A673 (cell line): ENCODE results near the gene RERE. TPM values are rescaled to one million over a fixed set of nuclear protein-coding genes. Genes with fewer than 3 reads are reported as not detected.

Experiments used
- BruUV-seq: library from RNA; stranded (reverse); fragments of 400-500 nt; replicated peaks from 2 replicates; lab custom pipeline; 2021; lab: Mats Ljungman, UMichigan
- CTCF ChIA-PET: fragments of 300-600 bp; sonication (Branson Sonifier 250); formaldehyde crosslinking; loops from one replicate; lab custom pipeline; 2022; ENCODE audit warnings: antibody characterized with exemption; lab: Charles Lee
- POLR2A ChIA-PET: fragments of 300-600 bp; sonication (Branson Sonifier 250); formaldehyde crosslinking; loops from one replicate; lab custom pipeline; 2022; ENCODE audit warnings: antibody characterized with exemption; ENCODE audit not compliant: low non-redundant PET; lab: Charles Lee
- DNase-seq: peaks from one replicate; pipeline ENCODE4 v3.0.0-alpha.2; 2015; ENCODE audit warnings: low spot score
- H3K27ac ChIP-seq: fragments of 200-600 bp; sonication (generic); 2 replicates; pipeline ENCODE4 v1.5.1; 2016; ENCODE audit warnings: mixed run types, low read depth, mild to moderate bottlenecking, mixed read lengths, antibody characterized with exemption, low read length; ENCODE audit not compliant: poor library complexity, severe bottlenecking
- H3K27me3 ChIP-seq: fragments of 200-600 bp; sonication (generic); replicated peaks from 2 replicates; pipeline ENCODE4 v1.6.1; 2017; ENCODE audit warnings: mixed run types, low read depth, mild to moderate bottlenecking, mixed read lengths, antibody characterized with exemption, low read length; ENCODE audit not compliant: insufficient read depth, poor library complexity
- H3K36me3 ChIP-seq: fragments of 200-600 bp; sonication (generic); 2 replicates; pipeline ENCODE4 v1.6.1; 2016; ENCODE audit warnings: mixed run types, mild to moderate bottlenecking, mixed read lengths, antibody characterized with exemption, low read length; ENCODE audit not compliant: insufficient read depth, poor library complexity, severe bottlenecking
- H3K4me1 ChIP-seq: fragments of 200-600 bp; sonication (generic); 2 replicates; pipeline ENCODE4 v1.6.1; 2017; ENCODE audit warnings: mixed run types, mild to moderate bottlenecking, mixed read lengths, antibody characterized with exemption, low read length; ENCODE audit not compliant: insufficient read depth, poor library complexity, severe bottlenecking
- H3K4me3 ChIP-seq: fragments of 200-600 bp; sonication (generic); 2 replicates; pipeline ENCODE4 v1.5.1; 2016; ENCODE audit warnings: low read depth, mixed run types, mild to moderate bottlenecking, mixed read lengths, low read length; ENCODE audit not compliant: poor library complexity, severe bottlenecking
- H3K9me3 ChIP-seq: fragments of 200-600 bp; sonication (generic); 2 replicates; pipeline ENCODE4 v1.6.1; 2016; ENCODE audit warnings: mixed run types, low read depth, mild to moderate bottlenecking, mixed read lengths, antibody characterized with exemption, low read length; ENCODE audit not compliant: poor library complexity, severe bottlenecking
- CTCF ChIP-seq: fragments of 300-800, 200-600 bp; sonication (generic); conservative IDR thresholded peaks from 2 replicates; pipeline ENCODE4 v1.5.1; 2017; ENCODE audit warnings: low read depth, mild to moderate bottlenecking, antibody characterized with exemption, low read length, moderate library complexity, mixed read lengths
- EZH2 ChIP-seq: fragments of 200-600 bp; sonication (generic); IDR thresholded peaks from 2 replicates; pipeline ENCODE4 v1.6.1; 2017; ENCODE audit warnings: borderline replicate concordance, low read depth, mild to moderate bottlenecking, mixed read lengths, antibody characterized with exemption, low read length; ENCODE audit not compliant: poor library complexity, severe bottlenecking
- intact Hi-C: fragments of 100-400 bp; cut with micrococcal nuclease; formaldehyde crosslinking; loops from one replicate; pipeline ENCODE4 v1.10.0; 2022; ENCODE audit not compliant: unreplicated experiment
- total RNA-seq: library from RNA; stranded (reverse); gene quantifications from 2 replicates; pipeline ENCODE4 v1.2.3, GENCODE V29; 2021

RERE gene
- total RNA-seq, 1 experiment from 2014 or later = 188 TPM

GRCh38 chr1:8404460-8405370, 412.7 kb downstream of the RERE start:
- H3K4me1 ChIP-seq = peaks cover 52% of the 10 kb centered on the region
- ChIA-PET CTCF (no interaction called here), POLR2A (interaction anchor here (0.6 kb wide), 1 partner anchor 450 kb away, joined by 3 read pairs; no protein-coding TSS in a partner anchor)
- BruUV-seq = no TSS peak
- H3K36me3 ChIP-seq = peaks cover 21% of the 10 kb centered on the region
- no peaks in the 10 kb centered on the region for H3K27me3 ChIP-seq
- H3K9me3 ChIP-seq = no peaks in the 10 kb centered on the region
- H3K27ac ChIP-seq = peak overlapping the region; percentile 64
- TF ChIP-seq CTCF (no peak), EZH2 (no peak)
- intact Hi-C loops = no loop called here
- H3K4me3 ChIP-seq = no peak overlapping the region
- peak; percentile 73 for DNase-seq

- intact Hi-C loops = no loop called here
- Histone ChIP-seq H3K27ac (no peak overlapping the region), H3K9me3 (no peaks in the 10 kb centered on the region), H3K27me3 (no peaks in the 10 kb centered on the region), H3K4me1 (peaks cover 50% of the 10 kb centered on the region), H3K4me3 (no peak overlapping the region), H3K36me3 (peaks cover 20% of the 10 kb centered on the region)
- no TSS peak for BruUV-seq
- no peak for TF ChIP-seq CTCF
- no peak for TF ChIP-seq EZH2
- ChIA-PET POLR2A (interaction anchor here (0.5 kb wide), 1 partner anchor 25 kb away, joined by 7 read pairs; no protein-coding TSS in a partner anchor), CTCF (no interaction called here)
- DNase-seq = no peak
These were observed 415.2 kb downstream of the RERE start for GRCh38 chr1:8402109-8402710.

- Histone ChIP-seq H3K4me3 (no peak overlapping the region), H3K36me3 (peaks cover 4% of the 10 kb centered on the region), H3K27ac (peak overlapping the region; percentile 80), H3K4me1 (peaks cover 53% of the 10 kb centered on the region), H3K27me3 (no peaks in the 10 kb centered on the region), H3K9me3 (no peaks in the 10 kb centered on the region)
- CTCF ChIA-PET = no interaction called here
- DNase-seq = no peak
- TF ChIP-seq CTCF (no peak; the same call in 1 of the 2 replicates), EZH2 (no peak)
- intact Hi-C loops = no loop called here
- POLR2A ChIA-PET = no interaction called here
- BruUV-seq = TSS peak; percentile 1
These were observed 418.8 kb downstream of the RERE start for GRCh38 chr1:8398677-8399076.
